HTERT RPE-1 (cell line): ENCODE measurements around the gene UCK2.

Source experiments
- in situ Hi-C: fragments of 300-500 bp; cut with MboI; formaldehyde crosslinking; loops from 4 replicates; pipeline ENCODE4 v1.14.3; 2020; ENCODE audit warnings: low sequenced_read_pairs

The UCK2 gene

DNA sequence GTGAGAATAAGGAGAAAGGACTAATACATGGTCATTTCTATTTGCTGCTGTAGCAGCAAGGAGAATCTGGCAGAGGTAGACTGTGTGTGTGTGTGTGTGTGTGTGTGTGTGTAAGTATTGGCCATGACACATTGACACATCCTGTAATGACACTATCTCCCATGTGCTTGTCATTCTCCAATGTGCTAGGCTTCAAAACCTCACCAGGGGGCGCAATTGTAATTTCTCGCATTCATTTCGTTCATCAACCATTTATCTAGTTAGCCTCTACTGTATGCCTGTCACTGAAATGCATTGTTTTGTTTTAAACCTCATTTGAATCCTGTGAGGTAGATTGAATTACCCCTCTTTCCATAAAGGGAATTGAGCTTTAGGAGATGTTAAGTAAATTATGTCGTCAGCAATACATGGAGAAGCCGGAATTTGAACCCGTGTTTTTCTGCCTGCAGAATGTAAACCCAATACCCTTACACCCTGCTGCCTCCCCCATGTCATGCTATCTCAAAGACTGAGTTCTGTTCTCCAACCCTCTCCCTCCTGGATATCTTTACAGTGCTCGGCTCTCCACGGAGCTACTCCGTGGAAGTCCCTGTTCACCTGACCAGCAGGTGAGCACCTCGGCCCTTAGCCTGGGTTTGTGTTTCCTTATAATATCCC lies 100.8 kb downstream of the UCK2 start:
- in situ Hi-C loops, result no loop called here

DNA sequence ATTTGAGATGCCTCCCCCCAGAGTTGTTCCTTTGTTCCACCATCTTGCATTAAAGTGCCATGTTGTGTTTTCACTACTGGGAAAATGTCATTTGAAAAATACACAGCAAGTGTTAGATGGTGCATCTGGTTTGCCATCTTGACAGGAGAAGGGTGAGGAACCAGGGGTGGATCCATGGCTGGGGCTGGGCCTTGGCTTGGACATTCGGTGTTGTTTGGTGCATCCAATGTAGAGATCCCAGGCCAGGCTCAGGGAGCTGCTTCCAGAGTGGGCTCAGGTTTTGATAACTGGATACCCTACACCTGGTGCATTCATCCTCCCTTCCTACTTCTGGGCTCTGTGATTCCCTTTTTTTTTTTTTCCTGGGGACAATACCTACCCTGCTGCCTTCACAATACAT lies 103.5 kb downstream of the UCK2 start:
- in situ Hi-C loops, result no loop called here

DNA sequence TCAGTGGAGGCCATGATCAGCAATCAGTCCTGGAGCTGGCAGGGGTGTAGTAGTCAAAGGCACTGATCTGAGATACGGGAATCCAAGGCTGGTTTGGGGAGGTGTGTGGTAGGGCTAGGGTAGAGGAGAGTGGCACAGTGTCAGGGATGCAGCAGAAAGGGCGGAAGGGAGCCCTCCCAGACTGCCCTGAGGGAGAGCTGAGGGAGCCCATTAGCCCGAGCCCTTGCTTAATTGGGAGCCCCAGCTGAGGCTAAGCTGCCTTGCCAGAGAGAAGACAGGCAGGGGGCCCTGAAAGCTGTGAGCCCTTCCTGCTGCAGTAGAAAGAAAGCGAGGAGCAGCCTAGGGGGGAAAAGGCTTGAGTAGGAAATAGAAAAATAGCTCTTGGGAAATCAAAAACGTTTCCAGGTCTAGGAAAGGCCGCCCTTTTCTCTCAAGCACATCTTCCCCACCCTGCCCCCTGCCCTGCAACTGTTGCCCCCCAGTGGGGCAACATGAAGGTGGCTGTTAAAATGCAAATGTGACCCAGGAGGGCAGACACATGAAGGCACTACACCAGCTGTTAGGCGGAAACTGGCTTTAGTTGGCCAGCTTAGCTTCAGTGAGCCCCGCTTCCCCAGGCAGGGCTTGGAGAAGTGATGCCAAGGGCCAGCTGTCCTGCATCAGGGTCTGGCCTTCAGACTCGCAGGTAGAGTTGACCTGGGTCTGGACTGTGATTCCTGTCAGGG lies 106.2 kb downstream of the UCK2 start:
- in situ Hi-C loops, result no loop called here

DNA sequence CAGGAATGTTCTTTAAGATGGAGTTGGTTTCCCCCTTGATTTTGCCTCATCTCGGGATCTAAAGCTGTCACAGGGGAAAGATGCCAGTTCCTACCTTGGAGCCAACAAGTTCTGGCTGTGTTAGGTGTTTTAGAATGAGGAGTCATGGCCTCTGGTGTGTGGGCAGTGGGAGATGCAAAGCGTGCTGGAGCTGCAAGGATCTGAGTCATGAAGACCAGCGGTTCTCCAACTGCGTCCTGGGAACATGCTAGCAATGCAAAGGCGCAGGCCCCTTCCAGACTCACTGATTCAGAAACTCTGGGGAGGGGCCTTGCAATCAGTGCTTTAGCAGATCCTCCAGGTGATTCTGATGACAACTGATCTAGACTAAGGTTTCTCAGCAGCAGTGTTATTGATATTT lies 109.1 kb downstream of the UCK2 start:
- in situ Hi-C loops, result no loop called here

DNA sequence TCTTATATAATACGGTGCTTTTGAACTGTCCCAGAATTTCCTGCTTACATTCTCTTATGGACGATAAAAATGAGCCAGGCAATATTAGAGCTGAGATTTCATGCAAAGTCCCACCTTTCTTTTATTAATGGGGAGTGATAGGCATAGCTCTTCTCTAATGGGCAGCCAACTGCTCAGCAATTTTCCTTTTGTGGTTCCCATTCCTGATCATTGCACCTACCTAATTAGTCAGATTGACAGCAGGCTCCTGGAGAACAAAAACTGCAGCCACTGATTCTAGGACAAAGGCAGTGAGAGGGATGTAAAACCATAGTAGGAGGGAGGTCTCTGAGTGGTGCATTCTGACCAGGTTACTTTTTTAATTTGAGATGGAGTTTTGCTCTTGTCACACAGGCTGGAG lies 110.4 kb downstream of the UCK2 start:
- in situ Hi-C loops, result no loop called here

DNA sequence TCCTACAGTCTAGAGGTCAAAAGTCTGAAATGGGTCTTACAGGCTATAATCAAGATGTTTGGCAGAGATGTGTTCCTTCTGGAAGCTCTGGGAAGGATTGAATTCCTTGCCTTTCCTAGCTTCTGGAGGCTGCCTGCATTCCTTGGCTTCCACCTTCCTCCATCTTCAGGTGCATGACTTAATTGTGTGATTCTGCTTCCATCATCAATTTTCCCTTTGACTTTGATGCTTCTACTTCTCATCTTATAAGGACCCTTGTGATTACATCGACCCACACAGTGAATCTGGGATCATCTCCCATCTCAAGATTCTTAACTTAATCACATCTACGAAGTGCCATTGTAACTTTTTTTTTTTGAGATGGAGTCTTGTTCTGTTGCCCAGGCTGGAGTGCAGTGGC lies 111.4 kb downstream of the UCK2 start:
- in situ Hi-C loops, result no loop called here

DNA sequence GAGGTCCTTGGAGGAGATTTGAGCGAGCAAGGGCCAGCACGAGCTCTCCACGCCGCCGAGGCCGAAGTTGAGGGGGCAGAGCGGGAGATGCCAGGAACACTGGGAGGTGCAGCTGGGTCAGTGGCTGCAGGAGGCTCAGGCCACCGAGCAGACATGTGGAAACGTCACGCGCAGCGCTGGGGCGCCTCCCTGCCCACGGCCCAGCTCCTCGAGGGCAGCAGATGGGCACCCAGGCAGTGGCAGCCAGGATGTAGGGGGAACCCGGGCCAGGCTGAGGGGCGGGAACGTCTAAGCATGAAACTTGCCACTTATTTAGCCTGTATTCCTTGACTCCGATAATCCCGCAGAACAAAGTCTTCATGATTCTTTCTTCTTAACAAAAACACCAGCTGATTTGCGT lies 114.1 kb downstream of the UCK2 start:
- in situ Hi-C loops, result no loop called here

DNA sequence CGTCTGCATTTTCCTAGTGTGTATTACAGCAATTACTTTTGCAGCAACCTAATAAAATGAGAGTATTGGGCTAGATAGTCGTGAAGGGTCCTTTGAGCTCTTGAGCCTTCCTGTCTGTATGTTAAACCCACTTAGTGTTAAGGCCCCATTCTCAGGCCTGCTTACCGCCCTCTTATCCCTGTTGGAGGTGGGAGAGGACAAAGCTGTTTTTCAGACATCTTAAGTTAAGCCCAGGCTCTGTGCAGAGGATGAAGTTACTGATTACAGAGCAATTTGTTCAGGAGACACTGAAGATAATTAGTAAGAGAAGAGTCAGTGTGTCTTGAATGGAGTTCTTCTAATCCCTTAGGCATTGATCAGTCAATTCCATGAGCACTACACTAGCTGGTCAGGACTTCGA lies 114.6 kb downstream of the UCK2 start:
- in situ Hi-C loops, result no loop called here

DNA sequence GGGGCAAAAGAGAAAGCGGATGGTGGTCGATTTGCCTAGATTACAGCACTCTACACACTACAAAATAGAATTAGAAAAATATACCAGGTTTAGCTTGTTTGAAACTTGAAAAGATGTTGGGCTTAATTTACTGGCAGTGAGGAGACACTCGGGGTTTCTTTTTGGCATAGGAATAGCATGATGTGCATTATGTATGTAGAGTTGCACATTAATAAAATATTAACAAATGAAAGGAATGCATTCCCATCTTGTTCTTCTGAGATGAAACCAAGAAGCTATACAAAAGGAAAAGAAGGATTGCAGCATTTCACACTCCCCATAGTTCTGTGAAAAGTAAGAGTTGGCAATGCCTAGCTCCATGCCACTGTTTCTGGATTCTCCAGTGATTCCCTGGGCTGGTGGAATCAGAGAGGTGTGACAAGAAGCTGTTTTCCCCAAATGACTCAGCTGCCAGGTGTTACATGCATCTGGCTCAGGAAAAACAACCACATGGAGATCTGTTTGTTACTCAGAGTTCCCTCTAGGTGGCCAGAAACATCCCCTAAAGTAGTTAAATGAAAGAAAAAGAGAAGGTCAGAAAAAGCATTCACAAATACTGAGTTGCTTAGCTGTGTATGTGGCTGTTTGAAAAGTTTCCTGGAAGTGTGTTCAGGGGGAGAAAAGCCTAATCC lies 115.6 kb downstream of the UCK2 start:
- in situ Hi-C loops, result no loop called here

DNA sequence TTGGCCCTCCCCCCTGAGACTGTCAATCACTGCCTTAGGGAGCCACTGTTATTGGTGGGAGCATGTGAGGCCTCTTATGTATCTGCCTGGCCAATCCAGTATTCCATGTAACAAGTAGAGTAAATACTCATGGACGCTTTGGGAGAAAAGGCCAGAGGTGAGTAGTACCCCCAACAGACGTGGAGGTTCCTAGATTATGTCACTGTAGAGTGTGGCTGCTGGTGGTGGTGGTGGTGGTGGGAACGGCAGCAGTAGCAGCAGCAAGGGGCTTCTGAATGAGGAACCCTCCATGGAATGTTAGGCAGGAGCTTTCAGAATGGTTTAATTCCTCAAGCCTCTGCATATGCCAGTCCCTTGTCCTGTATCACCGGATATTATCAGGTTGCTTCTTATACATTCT lies 118.5 kb downstream of the UCK2 start:
- in situ Hi-C loops, result no loop called here

DNA sequence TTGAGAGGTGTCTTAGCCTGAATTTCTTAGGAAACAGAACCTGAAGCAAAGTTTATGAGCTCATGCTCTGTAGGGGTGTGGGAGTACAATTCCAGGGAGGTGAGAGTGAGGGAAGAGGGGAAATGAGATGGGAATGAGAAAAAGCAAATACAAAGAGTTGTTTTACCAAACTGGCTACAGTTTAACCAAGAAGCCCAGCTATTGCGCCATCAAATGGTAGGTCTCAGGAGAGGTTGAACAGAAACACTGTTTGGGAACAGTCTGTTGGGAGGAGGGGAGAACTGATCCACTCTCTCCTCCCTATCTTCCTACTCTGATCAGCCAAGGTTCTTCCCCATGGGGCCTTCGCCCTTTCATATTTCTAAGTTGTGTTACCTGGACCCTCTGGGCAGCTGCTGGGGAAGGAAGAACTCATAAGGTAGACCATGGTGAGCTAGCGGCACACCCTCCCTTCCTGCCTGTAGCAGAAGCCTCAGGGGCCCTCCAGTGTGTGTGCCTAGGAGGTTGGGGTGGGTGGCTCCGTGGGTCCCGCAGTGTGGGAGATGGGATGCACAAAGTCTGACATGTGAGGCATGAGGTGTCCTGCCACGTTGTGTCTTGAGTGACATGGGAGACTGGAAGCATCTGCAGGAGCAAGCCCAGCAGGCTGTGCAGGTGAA lies 120.5 kb downstream of the UCK2 start:
- in situ Hi-C loops, result no loop called here

DNA sequence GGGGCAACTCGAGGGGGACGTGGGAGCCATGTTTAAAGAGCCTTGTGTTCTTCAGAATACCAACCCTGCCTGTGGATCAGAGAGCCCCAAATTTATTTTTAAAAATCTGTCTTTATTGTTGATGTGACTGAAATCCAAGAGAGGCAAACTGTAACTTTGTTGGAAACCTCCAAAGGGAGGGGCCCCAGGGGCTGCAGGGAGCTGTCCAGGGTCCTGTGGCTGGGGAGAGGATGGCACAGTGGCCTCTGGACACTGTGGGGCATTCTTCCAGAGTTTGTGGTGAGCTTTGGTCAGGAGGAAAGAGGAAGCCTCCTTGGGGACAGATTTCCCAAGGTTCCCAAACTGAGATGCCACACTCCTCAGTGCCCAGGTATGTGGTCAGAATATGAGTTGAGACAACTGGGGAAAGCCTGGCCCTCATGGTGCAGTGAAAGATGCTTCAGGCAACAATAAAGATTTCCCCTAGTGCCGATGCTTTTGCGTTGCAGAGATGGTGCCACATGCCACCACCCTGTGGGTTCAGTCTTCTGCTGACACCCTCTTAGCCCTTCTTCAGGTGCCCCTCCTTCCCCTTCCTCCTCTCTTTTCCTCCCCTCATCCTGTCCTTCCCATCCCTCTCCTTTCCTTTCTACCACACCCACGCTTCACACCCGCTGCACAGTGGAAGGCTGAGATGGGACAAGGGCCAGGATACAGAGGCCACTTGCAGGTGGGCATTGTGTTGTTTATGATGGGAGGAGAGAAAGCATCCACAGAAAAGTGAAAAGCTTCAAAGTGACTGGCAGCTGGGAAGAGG lies 122.1 kb downstream of the UCK2 start:
- in situ Hi-C loops, result no loop called here

DNA sequence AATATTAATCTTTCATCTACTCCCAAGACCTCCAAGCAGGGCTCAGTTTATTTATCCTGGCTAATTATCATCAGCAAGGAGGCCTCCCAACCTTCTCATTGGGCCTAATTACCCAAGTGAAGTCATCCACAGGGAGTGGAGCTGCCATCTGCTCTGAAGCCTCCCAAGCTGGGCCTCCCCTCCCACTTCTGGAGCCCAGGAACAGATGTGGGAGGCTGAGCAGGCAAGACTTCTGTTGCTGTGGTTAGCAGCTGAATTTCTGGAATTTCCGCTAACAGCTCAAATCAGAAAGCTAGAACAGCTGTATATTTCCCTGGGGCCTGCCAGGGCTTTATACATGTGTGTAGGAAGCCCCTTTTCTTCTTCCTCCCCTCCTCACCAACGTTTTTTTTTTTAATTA lies 127.5 kb downstream of the UCK2 start:
- in situ Hi-C loops, result no loop called here

DNA sequence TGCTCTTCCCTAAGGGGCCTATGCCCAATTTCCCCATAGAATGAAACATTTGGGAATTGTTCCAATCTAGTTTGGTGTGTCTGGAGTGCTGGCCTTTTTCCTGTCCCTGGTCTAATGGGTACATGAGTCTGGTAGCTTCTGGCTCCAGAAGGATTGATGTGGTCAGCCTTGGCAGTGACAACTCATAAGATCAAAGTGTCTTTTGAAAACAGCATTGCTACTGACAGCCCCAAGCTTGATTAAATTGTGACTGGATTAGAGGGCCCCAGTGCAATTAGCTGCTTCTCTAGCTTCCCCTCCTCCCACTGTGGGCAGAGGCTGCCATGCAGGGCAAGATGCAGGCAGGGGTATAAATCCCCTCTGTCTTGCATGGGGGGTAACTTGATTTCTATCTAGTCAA lies 130.9 kb downstream of the UCK2 start:
- in situ Hi-C loops, result no loop called here

DNA sequence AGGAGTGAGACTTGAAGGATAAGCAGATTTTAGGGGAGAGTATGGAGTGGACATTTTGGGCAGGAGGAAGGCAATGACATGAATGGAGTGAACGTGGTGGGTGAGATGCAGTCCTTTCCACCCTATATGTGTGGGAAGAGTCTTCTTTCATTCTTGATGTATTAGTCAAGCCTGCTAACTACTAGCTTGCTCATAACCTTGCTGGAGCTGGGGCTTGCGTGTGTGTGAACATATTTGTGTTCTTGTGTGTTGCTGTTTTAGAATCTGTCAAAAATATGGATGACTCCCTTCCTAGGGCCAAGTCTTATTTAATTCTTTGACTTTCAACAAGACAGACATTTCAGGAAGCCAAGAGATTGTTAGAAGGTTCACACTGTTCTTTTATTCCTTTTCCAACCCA lies 132.7 kb downstream of the UCK2 start:
- in situ Hi-C loops, result no loop called here

DNA sequence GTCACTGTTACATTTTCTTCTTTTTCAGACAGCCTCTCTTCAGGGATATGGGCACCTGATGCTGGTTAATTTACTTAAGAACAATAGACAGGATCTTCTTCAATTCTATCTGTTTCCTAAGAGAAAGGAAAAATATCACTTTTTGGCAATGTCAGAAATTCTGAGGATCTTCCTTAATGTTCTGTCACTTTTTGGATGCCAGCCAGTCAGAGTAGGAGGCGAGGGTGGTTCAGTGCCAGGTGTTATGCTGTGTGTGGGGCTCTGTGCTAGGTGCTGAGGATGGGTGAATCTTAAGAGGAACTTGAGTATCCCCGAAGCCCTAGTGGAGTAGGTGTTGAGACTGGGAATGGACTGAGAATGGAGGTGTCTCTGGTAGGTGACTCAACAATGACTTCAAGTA lies 133.5 kb downstream of the UCK2 start:
- in situ Hi-C loops, result no loop called here
